A673 (cell line): ENCODE measurements around the gene LGR4. TPM values are rescaled to one million over a fixed set of nuclear protein-coding genes. Genes with fewer than 3 reads are reported as not detected.

Experiments
- BruUV-seq: library from RNA; stranded (reverse); fragments of 400-500 nt; replicated peaks from 2 replicates; lab custom pipeline; 2021; lab: Mats Ljungman, UMichigan
- CTCF ChIA-PET: fragments of 300-600 bp; sonication (Branson Sonifier 250); formaldehyde crosslinking; loops from one replicate; lab custom pipeline; 2022; ENCODE audit warnings: antibody characterized with exemption; lab: Charles Lee
- POLR2A ChIA-PET: fragments of 300-600 bp; sonication (Branson Sonifier 250); formaldehyde crosslinking; loops from one replicate; lab custom pipeline; 2022; ENCODE audit warnings: antibody characterized with exemption; ENCODE audit not compliant: low non-redundant PET; lab: Charles Lee
- DNase-seq: peaks from one replicate; pipeline ENCODE4 v3.0.0-alpha.2; 2015; ENCODE audit warnings: low spot score
- H3K27ac ChIP-seq: fragments of 200-600 bp; sonication (generic); 2 replicates; pipeline ENCODE4 v1.5.1; 2016; ENCODE audit warnings: mixed run types, low read depth, mild to moderate bottlenecking, mixed read lengths, antibody characterized with exemption, low read length; ENCODE audit not compliant: poor library complexity, severe bottlenecking
- H3K27me3 ChIP-seq: fragments of 200-600 bp; sonication (generic); replicated peaks from 2 replicates; pipeline ENCODE4 v1.6.1; 2017; ENCODE audit warnings: mixed run types, low read depth, mild to moderate bottlenecking, mixed read lengths, antibody characterized with exemption, low read length; ENCODE audit not compliant: insufficient read depth, poor library complexity
- H3K36me3 ChIP-seq: fragments of 200-600 bp; sonication (generic); 2 replicates; pipeline ENCODE4 v1.6.1; 2016; ENCODE audit warnings: mixed run types, mild to moderate bottlenecking, mixed read lengths, antibody characterized with exemption, low read length; ENCODE audit not compliant: insufficient read depth, poor library complexity, severe bottlenecking
- H3K4me1 ChIP-seq: fragments of 200-600 bp; sonication (generic); 2 replicates; pipeline ENCODE4 v1.6.1; 2017; ENCODE audit warnings: mixed run types, mild to moderate bottlenecking, mixed read lengths, antibody characterized with exemption, low read length; ENCODE audit not compliant: insufficient read depth, poor library complexity, severe bottlenecking
- H3K4me3 ChIP-seq: fragments of 200-600 bp; sonication (generic); 2 replicates; pipeline ENCODE4 v1.5.1; 2016; ENCODE audit warnings: low read depth, mixed run types, mild to moderate bottlenecking, mixed read lengths, low read length; ENCODE audit not compliant: poor library complexity, severe bottlenecking
- H3K9me3 ChIP-seq: fragments of 200-600 bp; sonication (generic); 2 replicates; pipeline ENCODE4 v1.6.1; 2016; ENCODE audit warnings: mixed run types, low read depth, mild to moderate bottlenecking, mixed read lengths, antibody characterized with exemption, low read length; ENCODE audit not compliant: poor library complexity, severe bottlenecking
- CTCF ChIP-seq: fragments of 300-800, 200-600 bp; sonication (generic); conservative IDR thresholded peaks from 2 replicates; pipeline ENCODE4 v1.5.1; 2017; ENCODE audit warnings: low read depth, mild to moderate bottlenecking, antibody characterized with exemption, low read length, moderate library complexity, mixed read lengths
- EZH2 ChIP-seq: fragments of 200-600 bp; sonication (generic); IDR thresholded peaks from 2 replicates; pipeline ENCODE4 v1.6.1; 2017; ENCODE audit warnings: borderline replicate concordance, low read depth, mild to moderate bottlenecking, mixed read lengths, antibody characterized with exemption, low read length; ENCODE audit not compliant: poor library complexity, severe bottlenecking
- intact Hi-C: fragments of 100-400 bp; cut with micrococcal nuclease; formaldehyde crosslinking; loops from one replicate; pipeline ENCODE4 v1.10.0; 2022; ENCODE audit not compliant: unreplicated experiment
- total RNA-seq: library from RNA; stranded (reverse); gene quantifications from 2 replicates; pipeline ENCODE4 v1.2.3, GENCODE V29; 2021

LGR4 gene
- total RNA-seq, 1 experiment from 2014 or later = 24.7 TPM

DNA sequence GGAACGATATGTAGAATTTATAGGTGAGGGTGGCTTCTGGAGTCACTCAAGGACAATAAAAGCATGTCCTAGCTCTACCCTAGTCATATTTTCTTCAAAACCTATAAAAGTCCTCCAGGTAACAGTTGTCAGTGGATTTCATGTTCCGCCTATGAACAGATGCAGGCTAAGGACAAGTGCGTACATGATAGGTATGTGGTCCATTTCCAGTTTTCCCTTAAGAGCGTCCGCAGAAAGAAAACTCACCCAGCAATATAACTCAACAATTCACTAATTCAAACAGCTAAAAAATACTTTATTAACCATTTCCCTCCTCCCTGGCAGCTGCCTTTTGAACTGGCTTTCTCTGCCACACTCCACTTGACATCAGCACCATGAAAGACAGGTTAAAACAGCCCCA is 59.4 kb downstream of the LGR4 start:
- DNase-seq = no peak
- POLR2A ChIA-PET = no interaction called here
- Histone ChIP-seq H3K27ac (no peak overlapping the region), H3K4me1 (no peaks in the 10 kb centered on the region), H3K27me3 (no peaks in the 10 kb centered on the region), H3K9me3 (no peaks in the 10 kb centered on the region), H3K4me3 (no peak overlapping the region), H3K36me3 (no peaks in the 10 kb centered on the region)
- no TSS peak for BruUV-seq
- intact Hi-C loops = no loop called here
- TF ChIP-seq CTCF = no peak
- no peak for TF ChIP-seq EZH2
- CTCF ChIA-PET = no interaction called here

GRCh38 chr11:27412192-27412691 is 60.3 kb downstream of the LGR4 start:
- no peak overlapping the region for H3K27ac ChIP-seq
- POLR2A ChIA-PET = no interaction called here

DNA sequence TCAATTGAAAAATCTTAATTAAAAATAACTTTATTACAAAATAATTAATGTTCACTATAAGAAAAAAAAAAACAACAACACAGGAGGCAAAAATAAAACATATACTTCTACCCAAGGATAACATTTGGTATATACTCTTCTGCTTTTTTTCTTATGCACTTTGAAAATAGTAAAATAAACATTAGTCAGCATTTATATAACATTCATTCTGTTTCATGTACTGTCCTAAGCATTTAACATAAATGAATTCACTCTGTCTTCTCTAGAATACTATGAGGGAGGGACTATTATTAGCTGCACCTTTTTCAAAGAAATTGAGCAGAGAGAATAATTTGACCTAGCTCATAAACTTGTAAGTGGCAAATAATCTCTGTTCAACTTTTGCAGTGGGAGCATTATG is 61.3 kb downstream of the LGR4 start:
- CTCF ChIA-PET = no interaction called here
- no peak for DNase-seq
- Histone ChIP-seq H3K27me3 (no peaks in the 10 kb centered on the region), H3K4me3 (no peak overlapping the region), H3K36me3 (no peaks in the 10 kb centered on the region), H3K27ac (no peak overlapping the region), H3K4me1 (no peaks in the 10 kb centered on the region), H3K9me3 (no peaks in the 10 kb centered on the region)
- POLR2A ChIA-PET = no interaction called here
- BruUV-seq = no TSS peak
- TF ChIP-seq EZH2 (no peak), CTCF (no peak)
- intact Hi-C loops = no loop called here

More at GRCh38 chr11:27412192-27412691, 60.3 kb downstream of the LGR4 start:
- Histone ChIP-seq H3K36me3 (no peaks in the 10 kb centered on the region), H3K27me3 (no peaks in the 10 kb centered on the region), H3K4me3 (no peak overlapping the region), H3K4me1 (no peaks in the 10 kb centered on the region), H3K9me3 (no peaks in the 10 kb centered on the region)
- BruUV-seq = no TSS peak
- DNase-seq = no peak
- CTCF ChIA-PET = no interaction called here
- TF ChIP-seq EZH2 (no peak), CTCF (no peak)
- intact Hi-C loops = no loop called here
